Activated CD4-positive, alpha-beta T cell treated with anti-CD3 and anti-CD28 coated beads for 48 hours (primary cell): ENCODE results near the gene ARHGAP30.

Source experiments
- DNase-seq: peaks from one replicate; pipeline ENCODE4 v3.0.0-alpha.2; 2020

The ARHGAP30 gene

DNA sequence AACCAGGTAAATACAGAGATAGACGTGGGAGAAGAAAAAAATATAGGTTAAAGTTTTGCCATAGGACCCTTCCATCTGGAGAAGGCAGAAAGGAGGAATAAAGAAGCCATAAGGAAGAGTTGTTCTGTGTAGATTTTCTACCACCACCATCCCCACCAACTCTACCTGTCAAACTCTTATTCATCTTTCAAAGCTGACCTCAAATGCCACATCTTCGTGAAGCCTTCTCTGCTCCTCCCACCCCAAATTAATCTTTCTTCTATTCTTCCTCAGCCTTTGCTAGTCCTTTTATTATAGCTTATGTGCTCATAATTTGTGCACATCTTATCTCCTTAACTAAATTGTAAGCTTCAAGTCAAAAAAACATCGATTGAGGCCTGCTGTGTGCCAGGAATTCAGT is 20.9 kb upstream of the ARHGAP30 start:
- DNase-seq: no peak

DNA sequence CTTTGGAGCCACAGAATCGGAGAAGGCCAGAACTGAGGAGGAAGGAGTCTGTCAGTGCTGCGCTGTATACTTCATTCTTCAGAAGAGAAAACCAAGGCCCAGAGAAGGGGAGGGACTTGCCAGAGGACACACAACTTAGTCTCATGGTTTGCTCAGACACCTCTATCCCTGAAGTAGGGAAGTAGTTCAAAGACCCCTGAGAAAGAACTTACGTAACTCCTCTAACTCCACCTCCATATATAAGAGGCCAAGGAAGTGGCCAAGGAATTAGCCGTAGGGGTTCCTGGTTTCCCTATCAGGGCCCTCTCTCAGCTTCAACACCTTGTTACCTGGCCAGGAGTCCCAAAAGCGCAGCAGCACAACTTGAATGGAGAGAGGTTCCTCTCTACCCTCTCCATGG is 20.2 kb upstream of the ARHGAP30 start:
- DNase-seq: no peak

DNA sequence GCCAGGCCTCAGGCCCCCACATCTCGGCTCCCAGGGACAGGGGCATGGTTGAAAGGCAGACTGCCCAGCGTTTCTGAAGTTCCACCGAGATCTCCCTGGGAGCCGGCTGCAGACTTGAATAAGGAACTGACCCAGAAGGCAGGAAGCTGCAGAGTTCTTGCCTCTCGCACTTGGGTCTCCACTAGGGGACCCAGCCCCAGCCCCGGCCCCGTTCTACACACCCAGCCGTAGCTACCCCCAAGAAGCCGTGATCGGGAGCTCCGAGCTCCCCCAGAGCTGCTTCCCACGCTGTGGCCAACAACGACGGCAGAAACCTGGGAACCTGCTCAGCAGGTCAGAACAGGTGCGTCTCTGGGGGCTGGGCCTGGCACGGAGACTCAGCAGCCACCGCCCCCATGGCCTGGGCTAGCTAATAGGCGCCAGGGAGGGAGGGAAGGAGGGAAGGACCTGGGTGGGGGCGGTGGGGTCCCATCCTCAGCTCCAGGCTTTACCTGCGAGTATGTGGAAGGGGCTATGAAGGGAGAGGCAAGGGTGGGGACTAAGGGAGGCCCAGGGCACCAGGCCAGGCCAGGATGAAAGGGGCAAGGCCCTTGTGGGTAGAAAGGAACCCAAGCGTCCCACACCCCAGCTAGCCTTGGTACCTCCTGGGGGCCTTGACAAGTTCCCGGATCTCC is 19.7 kb upstream of the ARHGAP30 start, which contains the start of gene NECTIN4:
Gene NECTIN4, minus strand, starts transcription at position 308 of the 674 bp plus-strand sequence. Its CDS starts 262 bp downstream, at position 46.
- DNase-seq: no peak

DNA sequence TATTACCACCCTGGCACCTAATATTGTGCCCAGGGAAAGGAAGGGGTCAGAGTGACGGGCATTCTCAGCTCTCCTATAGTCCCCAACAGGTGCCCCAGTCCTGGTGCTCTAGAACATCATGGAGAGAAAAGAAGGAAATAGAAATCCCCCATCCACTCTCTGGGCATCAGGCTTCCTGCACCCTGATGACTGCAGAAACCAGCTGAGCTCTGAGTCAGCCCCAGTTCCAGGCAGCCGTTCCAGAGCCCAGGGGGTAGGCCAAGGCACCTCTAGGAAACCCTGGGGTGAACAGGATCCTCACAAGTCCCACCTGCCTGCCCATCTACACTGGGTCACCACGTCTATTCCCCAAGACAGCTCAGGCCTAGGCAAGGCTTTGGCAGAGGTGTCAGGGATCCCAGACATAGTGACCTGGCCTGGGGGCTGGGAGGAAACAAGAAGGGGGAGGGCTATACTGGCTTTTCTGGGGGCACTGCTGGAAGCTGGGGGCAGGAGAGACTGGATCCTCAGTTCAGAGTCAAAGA is 19.0 kb upstream of the ARHGAP30 start:
- no peak for DNase-seq

DNA sequence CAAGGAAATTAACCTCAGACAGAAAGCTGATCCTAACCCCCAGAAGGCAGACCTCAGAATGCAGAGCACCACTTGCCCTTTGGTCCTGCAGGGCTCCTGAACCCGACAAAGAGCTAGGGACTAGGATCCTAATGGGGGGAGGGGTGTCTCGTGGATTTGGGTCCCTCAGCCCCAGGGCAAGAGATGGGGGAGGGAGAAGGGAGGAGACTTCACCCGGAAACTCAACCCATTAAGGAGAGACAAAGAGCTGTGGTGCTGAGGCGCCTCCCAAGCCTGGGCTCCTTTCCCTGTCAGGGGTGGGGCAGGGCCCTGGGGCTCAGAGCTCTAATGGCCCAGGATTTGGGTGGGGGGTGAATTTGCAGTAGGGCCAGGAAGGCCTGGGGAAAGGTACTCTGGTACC is 16.8 kb upstream of the ARHGAP30 start:
- no peak for DNase-seq

DNA sequence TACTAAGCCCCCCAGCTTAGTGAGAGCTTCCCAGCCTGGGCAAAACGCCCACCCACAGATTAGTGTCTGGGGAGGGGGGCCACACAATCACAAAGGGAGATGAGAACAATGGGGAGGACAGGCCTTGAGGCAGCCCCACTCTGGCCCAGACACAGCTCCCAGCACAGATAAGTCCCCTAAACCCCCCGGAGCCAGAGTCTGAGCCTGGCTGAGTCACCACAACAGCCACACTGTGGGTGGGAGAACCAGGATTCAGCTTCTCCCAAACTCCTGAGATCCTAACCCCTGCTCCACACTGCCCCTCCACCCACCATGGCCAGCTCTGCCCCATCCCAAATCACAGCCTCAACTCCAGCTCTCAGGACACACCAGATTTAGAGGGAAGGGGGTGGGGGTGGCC is 15.5 kb upstream of the ARHGAP30 start:
- no peak for DNase-seq

DNA sequence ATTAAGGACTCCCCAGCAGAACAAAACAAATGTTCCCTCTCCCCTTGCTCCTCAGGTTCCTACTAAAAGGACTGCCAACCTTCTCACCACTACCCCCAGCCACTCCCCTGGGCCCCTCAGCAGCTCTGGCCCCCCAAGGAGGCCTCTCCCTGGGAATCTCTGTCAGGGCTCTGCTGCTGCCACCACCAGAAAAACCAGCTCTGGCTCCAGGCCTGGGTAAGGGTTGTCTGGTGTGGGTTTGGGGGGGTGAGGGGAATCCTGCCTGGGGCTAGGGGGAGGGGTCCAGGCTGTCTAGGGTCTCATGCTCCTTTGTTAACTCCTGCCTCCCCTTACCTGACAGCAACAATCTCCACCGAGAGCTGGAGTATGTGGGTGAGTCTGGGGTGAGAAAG is 14.9 kb upstream of the ARHGAP30 start:
- no peak for DNase-seq

DNA sequence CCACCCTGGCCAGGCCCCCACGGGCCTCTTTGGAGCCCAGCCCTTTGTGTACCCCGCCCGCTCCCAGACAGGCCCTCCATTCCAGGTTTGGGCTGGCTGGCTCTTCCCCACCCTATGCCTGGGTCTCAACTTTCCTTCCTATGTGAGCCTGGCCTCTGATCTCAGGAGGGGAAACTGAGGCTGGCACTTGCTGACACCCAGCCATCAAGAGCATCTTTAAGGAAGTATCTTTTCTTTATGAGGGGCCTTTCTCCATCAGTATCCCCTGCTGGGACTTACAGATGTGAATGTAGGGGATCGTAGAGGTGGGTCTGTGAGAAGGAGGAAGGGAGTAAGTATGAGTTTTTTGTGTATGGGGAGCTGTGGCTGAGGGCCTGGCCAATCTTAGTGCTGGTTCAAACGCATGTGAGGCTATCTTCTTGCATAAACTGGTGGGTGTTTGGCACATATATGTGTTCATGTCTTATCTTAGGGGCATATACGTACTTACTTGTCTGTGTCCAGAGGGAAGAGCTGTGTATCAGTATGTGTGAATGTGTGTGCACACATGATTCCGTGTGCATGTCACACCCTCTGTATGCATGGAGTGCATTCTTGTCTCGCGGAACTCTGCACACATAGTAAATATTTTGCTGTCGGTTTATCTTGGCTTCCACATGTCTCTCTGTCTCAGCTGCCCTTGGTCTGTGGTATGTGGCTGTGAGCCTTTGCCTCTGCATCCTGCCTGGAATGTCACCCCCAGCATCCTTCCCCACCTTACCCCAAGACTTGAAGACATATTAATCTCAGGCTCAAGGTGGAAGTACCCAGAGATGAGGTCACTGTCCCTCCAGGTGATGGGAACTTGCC is 14.3 kb upstream of the ARHGAP30 start:
- no peak for DNase-seq

DNA sequence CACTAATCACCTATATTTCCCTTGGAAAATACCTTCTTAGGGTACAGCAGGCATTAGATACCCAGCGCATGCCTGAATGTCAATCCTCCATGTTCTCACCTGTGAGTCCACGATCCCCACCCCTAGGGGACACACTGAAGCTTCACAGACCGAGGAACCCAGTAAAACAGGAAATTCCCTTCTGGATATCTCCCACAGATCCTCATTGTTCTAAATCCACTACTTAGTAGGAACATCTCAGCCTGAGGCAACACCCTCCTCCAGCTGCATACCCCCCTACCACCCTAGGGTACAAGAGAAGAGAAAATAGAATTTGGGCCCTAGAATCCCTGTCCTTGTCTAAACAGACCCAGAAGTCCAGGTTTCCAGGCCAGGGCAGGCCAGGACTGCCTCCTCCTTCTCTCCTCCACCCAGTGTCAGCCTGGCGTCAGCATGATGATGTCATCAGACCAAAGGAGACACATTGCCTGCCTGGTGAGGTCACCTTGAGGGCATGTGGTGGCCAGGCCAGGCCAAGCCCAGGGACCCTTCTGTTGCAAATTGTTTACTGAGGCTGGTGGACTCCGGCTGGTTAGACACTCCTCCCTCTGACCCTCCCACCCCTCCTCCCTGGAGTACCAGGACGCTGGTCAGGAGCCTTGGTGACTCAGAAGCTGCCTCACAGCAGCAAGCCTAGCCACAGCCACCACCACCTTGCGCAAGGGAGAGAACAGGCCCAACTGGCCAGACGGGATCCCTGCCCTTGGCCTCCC is 13.5 kb upstream of the ARHGAP30 start:
- no peak for DNase-seq

DNA sequence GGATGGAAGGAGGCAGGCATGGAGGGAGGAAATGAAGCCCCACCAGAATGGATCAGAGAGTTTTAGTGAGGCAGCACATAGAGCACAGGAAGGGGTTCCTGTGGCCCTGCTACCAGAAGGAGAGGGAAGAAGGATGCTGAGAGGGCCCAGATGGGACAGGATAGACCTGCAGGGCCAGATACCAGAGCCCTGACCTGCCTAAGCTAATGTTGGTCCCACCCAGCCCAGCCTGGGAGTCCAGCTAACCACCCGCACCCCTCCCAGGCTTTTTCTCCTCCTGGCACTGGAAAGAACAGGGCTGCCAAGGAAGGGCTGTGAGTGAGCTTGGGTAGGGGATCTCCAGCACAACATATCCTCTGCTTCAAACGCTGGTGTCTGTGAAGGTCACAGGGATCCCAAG is 12.8 kb upstream of the ARHGAP30 start:
- DNase-seq: no peak

DNA sequence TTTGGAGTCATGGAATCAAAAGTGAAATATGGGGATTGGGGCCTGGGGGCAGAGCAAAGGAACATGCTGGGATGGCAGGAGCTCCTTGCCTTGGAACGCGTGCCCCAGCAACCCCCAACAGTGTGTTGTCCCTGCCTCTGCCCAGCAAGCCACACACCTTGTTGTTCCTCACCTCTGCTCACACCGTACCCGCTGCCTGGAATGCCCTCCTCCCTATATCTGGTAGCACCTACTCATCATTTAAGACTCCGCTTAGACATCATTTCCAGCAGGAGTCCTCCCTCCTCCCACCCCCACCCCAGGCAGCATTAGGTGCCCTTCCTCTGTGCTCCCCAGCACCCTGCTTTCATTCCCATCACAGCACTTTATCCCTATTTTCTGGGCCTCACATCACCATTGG is 11.8 kb upstream of the ARHGAP30 start:
- no peak for DNase-seq

DNA sequence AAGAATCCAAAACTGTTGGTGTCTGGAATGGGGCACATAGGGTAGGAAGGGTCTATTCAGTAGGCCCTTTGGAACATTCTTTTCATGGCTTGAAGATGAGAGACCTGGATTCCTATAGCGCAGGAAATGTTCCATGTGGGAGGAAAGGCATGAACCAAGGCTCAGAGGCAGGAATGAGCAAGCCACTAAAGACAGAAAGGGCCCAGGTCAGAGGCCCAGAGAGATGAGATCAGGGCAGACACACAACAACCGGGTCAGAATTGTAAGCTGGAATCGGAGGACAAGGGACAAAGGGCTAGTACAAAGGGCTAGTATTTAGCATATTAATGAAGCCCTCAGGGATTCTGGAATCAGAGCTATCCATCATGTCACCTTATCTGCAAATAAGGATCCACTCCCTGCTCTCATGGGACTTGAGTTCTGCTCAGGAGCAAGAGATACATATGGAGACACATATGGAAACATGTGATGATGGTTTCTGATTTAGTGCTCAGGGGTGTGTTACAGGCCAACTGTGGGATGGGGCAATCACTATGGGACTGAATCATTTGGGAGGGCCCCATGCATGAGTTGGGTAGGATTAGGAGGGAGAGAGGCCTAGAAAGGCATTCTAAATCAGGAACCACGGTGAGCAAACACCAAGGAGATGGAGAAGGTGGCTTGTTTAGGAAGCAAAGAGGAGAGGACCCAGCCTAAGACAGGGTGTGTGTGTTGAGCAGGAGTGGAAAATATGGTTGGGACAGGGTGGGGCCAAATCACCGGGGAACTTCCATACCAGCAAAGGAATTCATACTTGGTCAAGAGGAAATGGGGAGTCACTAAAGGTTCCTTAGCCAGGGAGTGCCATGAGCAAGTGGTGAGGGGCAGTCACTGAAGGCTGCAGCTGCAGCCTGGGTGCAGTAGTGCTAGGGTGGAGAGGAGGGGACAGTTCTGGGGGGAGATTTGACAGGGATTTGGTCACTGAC is 11.0 kb upstream of the ARHGAP30 start:
- no peak for DNase-seq

DNA sequence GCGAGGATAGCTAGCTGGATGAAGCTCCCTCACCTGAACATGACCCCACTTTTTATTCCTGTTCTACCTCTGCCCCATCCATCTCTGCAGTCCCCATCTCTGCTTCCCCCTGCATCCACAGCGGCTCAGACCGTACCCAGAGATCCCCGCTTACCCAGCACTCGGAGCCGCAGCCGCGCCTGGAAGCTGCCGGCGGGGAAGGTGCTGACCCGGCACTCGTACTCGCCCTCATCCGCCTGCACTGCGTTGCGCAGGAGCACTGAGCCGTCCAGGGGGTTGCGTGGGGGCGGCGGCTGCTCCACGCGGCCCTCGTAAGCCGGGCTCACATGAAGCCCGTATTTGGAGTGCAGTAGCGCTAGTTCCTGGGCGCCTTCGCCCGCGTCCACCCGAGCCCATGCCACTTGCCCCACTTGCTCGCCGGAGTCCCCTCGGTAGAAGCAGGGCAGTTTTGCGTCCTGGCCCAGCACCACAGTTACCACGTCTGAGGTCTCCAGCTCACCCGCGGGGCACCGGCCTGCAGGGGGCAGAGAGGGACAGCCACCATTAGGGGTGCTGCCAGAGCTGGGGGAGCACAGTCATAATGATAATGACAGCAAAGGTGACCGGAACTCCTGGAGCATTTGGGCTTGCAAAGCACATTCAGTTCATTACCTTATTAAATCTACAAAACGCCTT is 9.9 kb upstream of the ARHGAP30 start:
- no peak for DNase-seq

DNA sequence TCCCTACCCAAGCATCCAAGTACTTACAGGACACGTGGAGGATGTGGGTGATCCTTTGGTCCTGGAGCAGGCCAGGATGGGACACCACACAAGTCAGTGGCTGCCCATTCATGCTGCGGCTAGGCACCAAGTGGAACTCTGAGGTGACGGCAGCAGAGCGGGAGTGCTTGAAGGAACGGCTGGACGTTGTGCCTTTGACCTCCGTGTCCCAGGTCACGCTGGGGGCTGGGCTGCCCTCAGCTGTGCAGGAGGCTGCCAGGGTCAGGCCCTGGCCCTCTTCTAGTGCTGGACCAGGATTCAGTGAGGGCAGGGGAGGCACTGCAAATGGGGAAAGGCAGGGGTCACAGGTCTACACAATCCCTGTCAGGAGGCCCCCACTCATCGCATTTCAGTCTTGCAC is 7.7 kb upstream of the ARHGAP30 start:
- no peak for DNase-seq

DNA sequence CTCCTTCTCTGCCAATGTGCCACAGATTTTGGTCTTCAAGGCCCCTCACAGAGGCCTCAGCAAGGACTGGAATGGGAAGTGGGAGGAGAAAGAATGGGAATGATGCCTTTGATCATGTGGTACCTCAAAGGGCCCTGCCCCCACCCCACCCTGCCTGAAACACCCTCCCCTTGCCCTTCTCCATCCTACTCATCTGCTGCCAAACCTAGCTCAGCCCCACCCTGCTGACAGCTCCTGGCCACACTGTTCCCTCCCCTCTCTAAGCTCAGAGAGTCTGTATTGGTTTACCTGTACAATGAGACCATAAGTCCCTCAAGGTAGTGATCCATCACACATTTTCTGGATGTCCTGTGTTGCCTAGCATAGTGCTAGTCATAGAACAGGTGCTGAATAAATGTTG is 6.7 kb upstream of the ARHGAP30 start:
- no peak for DNase-seq

DNA sequence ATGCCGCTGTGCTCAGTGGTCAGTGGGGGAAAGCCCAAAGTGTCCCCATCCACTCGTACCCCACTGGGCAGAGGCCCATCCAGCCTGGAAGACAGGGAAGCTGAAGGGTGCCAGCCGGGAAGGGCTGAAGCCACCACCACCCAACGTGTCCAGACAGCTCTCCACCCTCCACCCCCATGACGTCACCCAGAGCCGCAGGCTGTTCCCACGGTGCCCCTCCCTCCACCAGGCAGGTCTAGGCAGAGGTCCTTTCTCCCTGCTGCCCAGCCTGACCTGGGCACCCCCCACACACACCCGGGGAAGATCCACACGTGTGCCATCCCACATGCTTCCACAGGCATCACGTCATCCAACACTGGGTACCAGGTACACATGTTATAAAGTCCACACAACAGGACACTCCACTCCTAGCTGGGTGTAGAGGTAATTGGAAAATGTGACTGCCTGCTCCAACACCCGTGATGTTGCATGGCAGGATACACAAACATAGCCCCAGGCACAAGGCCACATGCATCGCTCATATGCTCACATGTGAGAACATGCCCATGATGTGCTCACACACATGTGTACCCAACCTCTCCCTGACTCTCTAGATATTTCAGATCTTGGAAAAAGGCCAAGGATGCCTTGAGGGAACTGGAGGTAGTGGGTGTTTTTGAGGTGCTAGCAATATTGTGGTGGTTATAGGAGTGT is 5.1 kb upstream of the ARHGAP30 start:
- DNase-seq: no peak

DNA sequence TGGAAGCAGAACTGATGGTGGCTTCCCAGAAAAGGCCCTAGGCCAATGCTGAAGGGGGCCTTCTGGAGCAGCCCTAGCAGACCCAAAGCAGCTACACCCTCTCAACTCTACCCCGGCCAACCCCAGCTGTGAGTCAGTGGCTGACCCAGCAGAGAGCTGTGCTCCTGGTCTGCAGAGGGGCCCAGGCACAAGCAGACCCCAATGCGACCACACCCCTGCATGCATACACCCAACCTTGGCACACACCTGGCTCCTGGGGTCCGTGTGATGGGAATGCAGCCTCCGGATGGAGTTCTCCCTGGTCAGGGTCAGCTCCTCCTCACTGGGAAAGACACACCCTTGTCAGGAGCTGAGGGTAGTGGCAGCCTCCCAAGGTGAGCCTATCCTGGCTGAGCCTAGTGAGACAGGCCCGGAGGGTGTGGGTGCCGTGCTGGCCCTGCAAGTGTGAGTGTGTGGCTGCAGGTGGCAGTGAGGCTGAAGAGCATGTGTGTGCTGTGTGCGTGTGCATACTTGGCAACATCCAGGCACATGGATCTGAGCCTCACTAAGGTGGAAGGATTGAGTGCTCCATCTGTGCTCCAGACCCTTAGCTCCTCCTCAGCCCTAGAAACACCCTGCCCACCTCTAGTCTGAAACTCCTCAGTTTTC is 3.9 kb upstream of the ARHGAP30 start:
- no peak for DNase-seq

DNA sequence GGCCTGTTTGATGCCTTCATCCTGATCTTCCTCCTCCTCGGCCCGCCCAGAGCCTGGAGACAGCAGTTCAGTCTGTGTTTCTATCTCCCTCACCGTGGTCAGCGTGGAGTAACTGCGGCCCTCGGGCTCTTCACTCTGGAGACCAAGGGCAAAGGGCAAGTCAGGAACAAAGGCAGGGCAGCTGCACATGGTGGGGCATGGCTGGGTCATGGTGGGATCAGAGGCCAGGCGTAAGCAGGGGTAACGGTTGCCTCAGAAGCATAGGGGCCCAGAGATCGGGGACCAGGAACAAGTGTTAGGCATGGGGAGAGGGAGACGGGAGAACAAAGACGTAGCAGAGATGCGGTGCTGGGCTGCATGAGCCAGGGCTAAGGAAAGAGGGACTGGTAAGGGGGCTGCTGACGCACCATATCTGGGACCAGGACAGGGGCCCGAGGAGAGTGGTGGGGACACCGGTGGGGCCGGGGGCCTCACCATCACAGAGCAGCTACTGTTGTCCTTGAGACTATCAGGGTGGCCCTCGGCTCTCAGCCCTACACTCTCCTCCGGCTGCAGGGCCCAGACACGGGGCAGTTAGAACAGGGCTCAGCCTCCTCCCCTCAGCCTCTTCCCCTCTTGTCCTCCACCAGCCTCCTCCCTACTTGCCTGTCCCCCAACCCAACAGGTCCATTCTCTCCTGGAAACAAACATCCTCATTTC is 3.2 kb upstream of the ARHGAP30 start:
- DNase-seq: no peak

DNA sequence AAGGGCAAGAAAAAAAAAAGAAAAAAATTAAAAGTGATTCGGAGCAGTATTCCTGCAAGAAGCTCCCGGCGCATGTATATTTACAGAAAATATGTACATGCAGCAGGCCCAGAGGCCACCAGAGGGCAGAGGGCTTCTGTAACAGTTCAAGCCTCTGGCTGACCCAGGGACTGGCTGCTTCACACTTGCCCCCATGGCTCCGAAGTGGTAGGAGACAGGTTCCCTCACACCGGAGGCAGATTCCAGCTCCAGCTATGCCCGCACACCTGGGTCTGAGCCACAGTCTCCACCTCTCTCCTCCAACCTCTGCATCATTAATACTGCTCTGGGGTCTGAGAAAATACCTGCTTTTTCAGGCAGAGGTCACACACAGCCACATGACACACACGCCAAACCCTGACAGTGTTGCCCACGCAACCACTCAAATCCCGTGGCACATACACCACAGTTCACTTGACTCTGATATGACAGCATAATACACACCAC is 2.2 kb upstream of the ARHGAP30 start:
- DNase-seq: peak; percentile 67

DNA sequence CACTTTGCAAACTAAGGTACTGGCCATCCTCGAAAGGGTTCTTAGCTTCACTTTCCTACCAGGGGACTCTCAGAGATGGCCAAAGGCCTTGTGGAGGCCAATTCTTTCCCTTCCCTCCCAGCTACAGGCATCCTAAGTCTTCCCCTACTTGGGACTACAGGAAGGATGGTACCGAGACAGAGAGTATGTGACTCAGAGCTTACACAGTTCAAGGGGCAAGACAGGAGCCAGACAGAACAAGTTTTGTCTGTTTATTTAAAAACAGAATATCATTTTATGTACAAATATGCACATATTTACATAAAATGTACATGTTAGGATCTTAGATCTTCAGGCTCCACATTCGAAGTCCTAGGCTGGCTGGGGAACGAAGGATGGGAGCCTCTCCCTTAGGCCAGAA is 1.1 kb upstream of the ARHGAP30 start:
- DNase-seq: no peak
